Stimulated activated CD4-positive, alpha-beta T cell treated with anti-CD3 and anti-CD28 coated beads, Interleukin-15, amount 100 ng/mL, for 24 hours (primary cell): ENCODE measurements around the gene EML1.
A peak's percentile ranks its signal among the peaks of the same experiment; 100 is the strongest.

Experiments used
- DNase-seq: peaks from one replicate; pipeline ENCODE4 v3.0.0-alpha.2; 2020

The EML1 gene, protein sequence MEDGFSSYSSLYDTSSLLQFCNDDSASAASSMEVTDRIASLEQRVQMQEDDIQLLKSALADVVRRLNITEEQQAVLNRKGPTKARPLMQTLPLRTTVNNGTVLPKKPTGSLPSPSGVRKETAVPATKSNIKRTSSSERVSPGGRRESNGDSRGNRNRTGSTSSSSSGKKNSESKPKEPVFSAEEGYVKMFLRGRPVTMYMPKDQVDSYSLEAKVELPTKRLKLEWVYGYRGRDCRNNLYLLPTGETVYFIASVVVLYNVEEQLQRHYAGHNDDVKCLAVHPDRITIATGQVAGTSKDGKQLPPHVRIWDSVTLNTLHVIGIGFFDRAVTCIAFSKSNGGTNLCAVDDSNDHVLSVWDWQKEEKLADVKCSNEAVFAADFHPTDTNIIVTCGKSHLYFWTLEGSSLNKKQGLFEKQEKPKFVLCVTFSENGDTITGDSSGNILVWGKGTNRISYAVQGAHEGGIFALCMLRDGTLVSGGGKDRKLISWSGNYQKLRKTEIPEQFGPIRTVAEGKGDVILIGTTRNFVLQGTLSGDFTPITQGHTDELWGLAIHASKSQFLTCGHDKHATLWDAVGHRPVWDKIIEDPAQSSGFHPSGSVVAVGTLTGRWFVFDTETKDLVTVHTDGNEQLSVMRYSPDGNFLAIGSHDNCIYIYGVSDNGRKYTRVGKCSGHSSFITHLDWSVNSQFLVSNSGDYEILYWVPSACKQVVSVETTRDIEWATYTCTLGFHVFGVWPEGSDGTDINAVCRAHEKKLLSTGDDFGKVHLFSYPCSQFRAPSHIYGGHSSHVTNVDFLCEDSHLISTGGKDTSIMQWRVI

DNA sequence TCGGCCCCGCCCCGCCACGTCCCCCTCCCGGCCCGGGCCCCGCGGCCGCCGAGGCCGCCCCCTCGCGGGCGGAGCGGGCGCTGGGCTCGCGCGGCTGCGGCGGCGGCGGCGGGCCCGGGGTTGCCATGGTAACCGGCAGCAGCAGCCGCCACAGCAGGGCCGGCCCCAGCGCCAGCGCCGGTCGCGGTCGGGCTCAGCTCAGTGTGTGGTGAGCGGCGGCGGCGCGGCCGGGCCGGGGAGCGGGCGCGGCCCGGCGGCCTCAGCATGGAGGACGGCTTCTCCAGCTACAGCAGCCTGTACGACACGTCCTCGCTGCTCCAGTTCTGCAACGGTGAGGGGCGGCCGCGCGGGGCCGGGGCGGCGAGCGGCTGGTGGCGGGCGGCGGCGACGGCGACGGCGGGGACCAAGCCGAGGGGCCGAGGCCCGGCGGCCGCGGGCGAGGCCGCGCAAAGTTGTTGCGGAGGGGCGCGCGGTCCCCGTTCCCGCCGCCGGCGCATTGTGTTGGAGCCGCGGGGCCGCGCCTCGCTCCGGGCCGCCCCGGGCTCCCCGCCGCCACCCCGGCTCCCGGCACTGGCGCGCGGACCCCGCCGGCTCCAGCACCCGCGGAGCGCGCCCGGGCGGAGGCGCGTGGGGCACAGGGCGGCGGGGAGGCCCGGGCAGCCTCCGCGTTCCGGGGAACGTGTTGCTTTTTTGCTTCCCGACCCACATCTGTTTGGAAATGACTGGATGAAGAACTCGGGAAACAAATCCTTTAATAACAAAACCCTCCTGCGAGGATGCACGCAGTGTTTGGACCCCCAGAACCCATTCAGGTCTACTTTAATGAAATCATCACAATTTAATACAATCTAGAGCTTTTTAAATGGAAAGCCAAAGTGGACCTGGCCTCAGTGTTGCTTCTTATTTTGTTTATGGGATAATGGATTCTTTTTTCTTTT lies at the start of gene EML1:
Gene EML1 (plus strand): TSS at position 201 of the 938 bp plus-strand sequence. CDS start 64 bp downstream, at position 265.
- peak; percentile 84 for DNase-seq

DNA sequence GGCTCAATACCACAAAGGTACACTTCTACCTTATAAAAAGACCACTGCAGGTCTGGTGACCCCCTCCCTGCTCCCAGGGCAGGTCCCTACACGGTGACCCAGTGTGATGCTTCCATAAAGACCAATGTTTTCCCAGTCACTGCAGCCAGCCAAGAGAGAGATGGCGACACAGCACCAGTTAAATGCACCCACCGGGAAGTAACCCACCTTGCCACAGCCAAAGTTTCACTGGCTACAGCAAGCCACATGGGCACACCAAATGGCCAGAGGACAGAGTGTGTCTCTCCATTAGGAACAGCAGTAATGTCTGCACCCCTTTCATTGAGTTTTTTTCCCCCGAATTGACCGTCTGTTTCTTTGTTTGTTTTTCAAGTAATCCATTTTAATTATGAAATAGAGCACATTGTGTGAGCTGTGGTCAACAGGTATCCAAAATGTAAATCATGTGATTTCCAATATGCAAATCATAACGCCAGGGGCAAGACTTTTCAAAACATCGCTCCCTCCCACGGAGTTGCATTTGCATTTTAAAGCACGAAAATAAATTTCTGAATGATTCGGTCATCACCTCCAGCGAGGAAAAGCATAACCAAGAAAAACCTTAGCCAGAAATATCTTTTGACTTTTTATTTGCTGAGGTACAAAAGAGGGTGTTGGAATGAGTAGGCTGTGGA lies 48.9 kb upstream of the EML1 start:
- no peak for DNase-seq

DNA sequence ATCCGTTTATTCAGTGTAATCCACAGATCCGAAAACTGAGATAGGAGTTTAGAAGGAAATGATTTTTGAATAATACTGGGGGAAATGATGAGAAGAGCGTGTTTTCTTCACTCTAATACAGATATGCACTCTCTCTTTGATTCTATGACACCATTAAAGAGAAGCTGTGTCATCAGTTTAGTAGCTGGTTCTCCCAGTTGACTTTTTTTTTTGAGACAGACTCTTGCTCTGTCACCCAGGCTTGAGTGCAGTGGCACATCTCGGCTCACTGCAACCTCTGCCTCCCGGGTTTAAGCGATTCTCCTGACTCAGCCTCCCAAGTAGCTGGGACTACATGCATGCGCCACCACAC lies 48.4 kb upstream of the EML1 start:
- no peak for DNase-seq

DNA sequence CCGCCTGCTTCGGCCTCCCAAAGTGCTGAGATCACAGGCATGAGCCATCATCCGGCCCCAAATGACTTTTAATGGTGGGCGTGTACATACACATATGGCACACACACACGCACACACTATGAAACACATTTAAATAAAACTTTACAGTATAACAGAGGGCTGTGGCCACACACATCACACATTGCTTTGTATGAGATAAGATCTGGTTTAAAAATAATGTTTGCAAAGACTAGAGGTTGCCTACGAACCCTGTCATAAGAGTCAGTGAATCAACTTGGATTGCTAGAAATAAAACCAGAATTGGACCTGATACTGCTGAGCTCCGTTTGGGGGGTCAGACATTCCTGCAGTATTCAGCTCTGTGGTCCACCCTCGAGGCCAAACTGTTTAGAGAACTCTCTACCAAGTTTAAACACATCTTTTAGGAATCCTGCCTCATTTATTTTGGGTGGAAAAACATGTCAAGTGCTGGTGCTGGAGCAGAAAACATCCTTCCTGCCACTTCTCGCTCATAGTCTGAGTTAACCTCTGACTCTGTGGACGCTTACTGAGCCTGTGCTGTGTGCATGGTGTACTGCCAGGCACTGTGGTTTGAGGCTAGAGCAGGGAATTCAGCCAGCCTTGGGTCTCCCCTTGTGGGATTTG lies 47.8 kb upstream of the EML1 start:
- no peak for DNase-seq

DNA sequence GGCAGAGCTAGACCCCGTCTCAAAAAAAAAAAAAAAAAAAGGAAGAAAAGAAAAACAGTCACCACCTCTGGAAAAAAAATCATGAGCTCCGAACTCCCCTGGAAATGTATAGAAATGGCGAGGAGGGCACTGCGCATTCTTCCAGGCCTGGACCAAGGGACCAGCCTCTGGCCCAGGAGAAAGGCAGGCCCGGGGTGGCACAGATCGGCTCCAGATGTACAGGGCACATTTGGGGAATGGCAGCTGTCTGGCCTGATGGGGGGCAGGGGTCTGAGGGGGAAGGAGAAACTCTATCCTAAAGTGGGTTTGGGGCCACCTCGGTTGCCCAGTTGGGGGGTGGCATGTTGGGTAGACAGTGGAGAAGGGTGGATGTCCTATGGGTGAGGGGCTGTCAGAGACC lies 46.0 kb upstream of the EML1 start:
- no peak for DNase-seq

DNA sequence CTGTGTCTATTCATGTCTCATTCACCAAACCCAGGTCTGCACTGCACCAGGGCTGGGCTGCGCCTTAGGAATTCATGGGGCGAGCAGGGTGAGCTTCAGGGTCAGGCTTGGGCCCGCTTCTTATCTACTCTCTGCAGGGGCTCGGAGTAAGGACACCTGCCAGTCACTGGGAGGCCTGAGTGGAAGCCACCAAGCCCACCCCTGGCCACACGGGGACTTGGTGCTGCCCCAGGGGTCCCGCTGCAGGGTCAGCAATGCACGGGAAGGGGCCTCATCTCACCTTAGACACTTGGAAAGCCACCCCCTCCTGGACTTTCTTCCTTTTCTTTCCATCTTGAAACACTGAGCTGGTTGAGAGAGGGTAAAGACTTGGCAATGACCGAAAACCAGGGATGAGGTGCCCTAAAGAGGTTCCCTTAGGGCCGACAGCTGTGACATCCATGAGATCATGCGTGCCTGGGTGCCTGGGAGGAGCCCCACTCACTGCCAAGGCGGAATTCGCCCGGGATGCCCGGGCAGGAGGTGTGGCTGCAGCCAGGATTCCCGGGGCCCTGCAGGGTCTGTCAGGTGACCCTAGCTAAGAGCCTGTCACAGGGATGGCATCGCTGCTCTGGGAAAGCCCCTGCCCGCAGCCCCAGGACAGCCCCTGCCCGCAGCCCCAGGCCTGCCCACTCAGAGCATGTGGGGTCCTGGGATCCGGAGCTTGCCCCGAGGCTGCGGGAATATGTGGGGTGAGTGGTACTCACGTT lies 45.5 kb upstream of the EML1 start:
- DNase-seq: no peak

DNA sequence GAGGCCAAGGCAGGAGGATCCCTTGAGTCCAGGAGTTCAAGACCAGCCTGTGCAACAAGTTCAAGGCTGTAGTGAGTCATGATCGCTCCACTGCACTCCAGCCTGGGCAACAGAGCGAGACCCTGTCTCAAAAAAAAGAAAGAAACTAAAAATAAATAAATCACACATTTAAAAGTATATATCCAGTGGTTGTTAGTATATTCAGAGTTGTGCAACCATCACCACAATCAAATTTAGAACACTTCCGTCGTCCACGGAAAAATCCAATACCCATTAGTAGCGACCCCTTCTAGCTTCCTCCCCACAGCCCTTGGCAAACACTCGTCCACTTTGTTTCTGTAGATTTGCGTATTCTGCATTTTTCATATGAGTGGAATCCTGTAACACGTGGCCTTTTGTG lies 44.7 kb upstream of the EML1 start:
- DNase-seq: no peak

DNA sequence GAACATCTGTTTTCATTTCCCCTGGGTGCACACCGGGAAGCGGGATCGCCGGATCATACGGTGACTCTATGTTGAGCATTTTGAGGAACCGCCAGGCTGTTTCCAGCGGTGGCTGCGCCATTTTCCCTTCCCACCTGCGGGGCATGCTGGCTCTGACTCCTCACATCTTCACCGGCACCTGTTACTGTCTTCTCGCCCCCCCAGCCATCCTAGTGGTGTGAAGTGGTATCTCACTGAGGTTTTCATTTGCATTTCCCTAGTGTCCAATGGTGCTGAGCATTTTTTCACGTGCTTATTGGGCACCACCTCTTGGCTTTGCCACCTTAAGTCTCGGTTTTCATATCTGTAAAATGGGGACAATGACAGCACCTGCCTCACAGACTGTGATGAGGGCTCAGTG lies 44.1 kb upstream of the EML1 start:
- no peak for DNase-seq

DNA sequence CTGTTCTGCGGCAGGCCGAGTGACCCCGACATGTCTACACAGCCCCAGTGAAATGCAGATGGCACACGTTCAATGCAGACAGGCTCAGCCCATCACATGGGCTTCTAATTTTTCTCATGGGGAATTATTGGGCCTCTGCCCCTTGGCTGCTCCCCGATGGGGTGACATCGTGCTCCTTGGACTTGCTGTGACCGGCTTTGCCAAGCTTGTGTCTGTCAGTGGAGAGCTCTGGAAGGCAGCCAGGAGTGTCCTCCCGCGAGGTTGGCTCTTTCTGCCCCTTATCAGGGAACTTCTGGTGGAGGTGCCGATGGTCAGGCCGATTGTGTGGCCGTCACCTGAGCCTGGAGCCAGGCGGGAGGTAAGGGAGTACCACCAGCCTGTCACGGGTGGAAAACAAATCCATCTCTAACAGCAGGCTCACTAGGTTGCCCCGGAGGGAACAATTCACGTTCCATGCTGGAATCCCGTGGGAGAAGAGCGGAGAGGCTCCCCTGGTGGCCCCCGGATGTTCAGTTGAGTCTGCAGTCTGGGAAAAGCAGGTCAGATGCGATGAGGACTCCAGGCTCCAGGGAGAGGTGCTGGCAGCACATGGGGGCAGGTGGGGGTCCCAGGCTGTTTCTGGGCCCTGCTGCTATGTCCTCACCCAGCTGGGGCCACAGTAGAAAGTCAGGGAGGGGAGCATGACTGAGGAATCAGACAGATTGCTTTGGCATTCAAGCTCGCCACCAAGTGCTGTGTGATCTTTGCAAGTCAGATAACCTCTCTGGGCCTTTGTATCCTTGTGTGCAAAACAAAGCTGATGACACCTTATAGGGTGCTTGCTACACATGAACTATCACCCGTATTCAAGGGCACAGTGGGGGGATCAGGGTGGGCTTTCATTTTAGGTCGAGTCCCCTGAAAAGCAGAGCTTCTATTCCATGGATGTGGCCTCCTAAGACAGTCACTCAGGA lies 43.2 kb upstream of the EML1 start:
- DNase-seq: no peak

DNA sequence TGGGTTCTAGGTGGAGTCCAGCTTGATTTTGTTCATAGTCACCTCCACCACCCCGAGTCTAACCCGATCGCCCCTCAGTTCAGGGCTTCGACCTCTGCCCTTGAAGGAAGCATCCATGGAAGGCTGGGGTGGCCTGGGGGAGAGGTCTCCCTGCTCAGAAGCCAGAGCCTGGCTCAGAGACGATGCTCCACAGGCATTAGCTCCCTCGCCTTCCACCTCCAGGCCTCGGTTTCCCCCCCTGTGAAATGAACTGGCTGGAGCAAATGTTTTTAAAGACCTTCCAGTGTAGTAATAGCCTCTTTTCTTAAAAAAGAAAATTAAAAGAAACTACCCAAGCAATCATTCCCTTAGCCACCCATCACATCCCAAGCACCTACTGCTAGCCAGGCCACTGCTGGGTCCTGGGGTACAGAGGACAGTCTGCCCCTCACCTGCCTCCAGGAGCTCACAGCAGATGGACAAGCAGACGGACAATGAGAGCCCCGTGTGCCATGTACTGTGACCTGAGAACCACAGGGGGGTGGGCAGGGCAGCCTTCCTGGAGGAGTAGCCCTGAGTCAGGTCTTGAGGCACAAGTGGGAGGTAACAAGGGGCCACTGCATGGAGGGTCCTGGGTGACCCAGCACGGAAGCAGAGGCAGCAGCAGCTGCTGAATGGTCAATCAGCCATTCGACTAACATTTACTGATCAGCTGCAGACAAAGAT lies 42.3 kb upstream of the EML1 start:
- no peak for DNase-seq

DNA sequence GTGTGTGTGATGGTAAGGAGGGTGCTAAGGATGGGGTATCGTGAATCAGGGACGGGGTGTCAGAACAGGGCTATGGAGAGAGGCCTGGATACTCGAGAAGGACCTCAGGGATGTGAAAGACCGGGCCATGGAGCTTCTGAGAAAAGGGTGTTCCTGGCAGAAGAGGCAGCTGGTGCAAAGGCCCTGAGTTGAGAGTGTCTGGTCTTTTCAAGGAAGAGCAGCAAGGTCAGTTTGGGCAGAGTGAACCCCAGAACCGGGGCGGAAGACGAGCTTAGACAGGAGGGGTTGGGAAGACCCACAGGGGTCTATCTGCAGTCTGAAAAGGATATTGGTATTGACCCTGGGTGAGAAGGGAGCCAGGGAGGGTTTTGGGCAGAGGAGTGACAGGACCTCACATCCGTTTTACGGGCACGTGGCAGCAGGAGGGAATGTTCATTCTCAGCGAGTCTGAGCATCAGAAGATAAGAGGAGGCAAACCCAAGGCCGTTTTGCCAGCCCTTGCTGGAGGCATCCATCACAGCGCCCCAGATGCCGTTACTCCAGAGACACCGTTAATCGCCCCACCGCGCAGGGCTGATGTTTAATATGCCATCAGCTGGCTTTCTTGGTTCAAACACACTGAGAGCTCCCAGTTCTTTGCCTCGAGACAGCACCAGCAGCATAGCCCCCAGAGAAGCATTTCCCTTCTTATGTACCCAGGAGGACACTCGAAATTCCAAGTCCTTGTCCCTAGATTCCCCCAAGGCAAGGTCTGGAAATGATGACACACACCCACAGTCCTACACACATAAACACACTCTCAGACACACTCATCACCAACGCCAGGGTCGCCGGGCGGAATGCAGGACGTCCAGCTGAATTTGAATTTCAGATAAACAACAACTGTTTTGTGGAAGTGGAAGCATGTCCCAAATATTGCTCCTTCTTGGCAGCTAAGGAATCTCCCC lies 41.4 kb upstream of the EML1 start:
- no peak for DNase-seq

DNA sequence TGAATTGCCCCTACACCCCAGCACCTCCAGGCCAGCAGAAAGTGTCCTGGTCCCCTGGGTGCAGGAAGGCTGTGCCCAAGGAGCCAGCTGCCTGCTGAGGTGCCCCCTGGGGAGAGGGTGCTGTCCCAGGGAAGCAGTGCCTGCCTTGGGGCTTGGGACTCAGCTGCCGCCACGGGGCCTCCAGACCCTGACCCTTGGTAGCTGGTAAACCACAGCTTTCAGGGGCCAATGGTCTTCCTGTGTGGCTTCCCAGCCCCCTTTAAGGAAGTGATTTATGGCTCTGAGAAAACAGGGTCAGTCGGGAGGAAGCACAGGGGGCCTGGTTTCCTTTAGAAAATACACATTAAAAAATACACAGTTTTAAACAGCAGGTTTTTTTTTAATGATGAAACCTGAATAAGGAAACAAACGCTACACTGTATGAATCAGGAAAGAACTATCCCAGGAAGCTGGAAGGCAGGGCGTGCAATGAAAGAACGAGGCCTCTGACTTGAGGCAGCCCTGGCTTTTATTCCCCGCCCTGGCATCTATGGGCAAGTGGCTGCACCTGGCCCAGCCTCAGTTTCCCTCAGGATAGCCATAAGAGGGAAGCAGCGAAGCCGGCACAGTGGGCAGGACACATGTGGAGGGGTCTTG lies 40.6 kb upstream of the EML1 start:
- no peak for DNase-seq

DNA sequence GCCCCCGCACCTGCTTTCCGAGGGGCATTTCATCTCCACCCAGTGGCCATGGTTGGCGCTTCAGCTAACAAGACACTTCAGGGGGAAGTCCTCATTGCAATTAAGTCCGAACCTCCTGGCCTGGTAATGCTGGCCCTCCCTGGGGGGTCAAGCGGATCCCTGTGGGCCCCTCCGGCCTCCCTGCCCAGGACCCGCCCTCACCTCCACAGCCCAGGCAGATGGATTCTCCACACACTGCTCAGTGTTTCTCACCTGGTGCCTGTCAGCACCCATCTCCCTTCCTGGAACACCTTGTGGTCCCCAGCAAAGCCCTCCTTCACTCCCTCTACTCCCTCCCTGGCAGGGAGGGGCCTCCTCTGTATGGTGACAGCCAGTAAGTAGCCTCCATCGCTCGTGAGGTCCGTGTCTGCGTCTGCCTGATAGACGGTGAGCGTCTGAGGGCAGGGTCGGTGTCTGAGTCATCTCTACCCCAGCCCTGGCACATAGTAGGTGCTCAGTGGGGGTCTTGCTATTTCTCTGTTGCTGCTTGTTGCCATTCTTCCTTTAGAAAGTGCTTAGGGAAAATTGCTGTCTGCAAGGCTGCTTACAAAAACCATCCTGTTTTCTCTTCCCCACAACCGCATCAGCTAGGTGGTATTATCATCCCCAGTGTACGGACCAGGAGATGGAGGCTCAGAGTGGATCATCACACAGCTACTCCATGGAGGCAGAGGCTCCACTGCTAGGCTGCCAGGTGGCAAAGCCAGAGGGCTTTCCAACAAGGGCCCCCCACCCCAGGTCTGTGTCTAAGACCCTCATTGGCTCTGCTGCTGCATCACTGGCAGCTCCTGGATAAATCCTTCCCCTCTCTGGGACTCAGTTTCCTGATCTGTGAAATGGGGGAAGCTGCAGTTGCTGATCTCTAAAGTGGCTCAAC lies 39.7 kb upstream of the EML1 start:
- DNase-seq: no peak

DNA sequence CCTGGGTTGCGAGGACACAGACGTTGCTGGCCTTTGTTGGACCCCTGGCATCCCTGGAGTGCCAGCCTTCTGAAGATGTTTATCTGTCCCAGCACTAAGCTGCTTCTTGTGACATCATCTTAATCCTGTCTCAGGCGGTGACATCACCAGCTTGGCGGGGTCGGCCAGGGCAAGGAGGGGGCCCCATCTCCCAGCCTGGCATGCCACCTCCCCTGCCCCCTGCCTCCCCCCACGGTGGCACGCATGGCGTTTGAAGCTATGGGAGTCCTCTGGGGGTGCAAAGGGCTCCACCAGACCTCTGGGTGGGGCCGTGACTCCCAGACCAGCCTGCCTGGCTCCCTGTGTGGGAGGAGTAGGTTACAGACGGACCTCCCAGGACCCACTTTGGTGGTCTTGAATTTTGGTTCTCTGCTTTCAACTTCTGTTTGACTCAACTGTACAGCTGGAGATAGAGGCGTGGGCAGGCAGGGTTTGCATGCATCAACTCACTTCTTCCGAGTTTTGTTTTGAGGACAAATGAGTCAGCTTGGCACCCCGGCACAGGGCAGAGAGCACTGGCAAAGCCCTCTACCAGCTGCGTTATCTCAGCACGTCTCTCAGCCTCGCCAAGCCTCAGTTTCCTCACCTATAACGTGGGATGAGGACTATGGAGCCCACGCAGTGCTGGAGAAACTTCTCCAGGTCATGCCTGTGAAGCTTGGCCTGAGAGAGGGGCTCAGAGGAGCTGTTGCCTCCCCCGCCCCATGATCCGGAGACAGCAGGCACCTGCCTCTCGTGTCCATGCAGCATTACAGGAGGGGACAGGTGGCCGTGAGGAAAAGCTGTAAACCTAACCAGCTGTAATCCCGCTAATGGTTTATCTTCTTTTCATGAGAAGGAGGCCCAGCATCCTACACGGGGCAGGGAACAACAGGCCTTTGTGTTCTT lies 38.8 kb upstream of the EML1 start:
- peak; percentile 34 for DNase-seq

DNA sequence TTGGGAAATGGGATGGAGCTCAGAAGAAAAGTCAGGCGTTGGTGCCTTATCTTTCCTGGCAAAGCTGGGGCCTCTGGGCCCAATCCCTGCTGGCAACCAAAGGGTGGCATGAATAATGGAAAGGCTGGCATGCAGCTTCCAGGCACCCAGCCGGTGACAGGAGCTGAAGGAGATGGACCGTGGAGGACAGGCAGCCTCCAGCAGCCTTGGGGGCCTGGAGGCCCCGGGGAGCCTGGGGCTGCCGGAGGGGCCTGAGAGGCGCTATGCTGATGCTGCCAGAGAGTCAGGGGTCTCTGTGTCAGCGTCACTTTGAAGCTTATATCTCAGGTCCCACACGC lies 38.2 kb upstream of the EML1 start:
- DNase-seq: no peak
